ENCODE data around the gene MFSD12.

DNA sequence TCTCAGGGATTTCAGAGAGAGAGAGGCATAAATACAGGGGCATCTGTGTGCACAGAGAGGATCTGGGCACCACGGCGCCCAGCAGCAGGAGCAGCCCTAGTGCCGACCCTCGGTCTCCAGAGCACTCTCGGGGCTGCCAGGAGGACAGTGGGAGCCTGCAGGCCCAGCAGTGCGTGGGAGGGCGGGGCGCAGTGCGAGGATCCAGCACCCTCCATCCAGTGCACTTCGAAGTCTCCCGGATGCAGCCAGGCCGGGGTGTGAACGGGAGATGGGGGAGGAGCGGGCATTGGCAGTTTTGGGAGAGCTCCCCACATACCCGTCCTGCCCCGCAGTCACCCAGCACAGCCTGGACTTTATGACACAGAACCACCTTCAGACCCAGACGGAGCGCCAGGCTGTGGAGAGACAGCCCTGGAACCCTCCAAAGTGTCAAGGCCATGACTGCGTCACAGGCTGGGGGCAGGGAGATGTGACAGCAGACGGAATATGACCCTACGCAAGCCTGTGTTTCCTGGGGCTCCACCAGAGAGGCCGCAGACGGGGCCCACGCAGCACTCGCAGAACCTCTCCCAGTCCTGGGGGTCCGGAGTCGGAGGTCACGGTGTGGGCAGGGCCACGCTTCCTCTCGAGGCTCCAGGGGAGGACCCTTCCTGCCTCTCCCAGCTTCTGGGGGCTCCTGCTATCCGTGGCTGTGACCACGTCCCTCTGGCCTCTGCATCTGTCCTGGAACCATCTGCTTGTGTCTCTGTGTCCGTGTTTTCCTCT is 33.1 kb downstream of the MFSD12 start:
- TF ChIP-seq CTCF (conservative IDR thresholded peaks at IDR 0.05; ENCODE audit: low read depth in 2 of 2) (no peak), POLR2AphosphoS5 (IDR thresholded peaks at IDR 0.05; ENCODE audit: low read depth) (no peak), CREB1 (CRISPR knock-in tag; IDR thresholded peaks at IDR 0.05; ENCODE audit: low read depth) (no peak), EZH2 (IDR thresholded peaks at IDR 0.05; ENCODE audit: low read depth, unreplicated experiment) (no peak), EZH2phosphoT487 (IDR thresholded peaks at IDR 0.05; ENCODE audit: unreplicated experiment) (no peak)
- TF ChIP-seq, protein P1, sequence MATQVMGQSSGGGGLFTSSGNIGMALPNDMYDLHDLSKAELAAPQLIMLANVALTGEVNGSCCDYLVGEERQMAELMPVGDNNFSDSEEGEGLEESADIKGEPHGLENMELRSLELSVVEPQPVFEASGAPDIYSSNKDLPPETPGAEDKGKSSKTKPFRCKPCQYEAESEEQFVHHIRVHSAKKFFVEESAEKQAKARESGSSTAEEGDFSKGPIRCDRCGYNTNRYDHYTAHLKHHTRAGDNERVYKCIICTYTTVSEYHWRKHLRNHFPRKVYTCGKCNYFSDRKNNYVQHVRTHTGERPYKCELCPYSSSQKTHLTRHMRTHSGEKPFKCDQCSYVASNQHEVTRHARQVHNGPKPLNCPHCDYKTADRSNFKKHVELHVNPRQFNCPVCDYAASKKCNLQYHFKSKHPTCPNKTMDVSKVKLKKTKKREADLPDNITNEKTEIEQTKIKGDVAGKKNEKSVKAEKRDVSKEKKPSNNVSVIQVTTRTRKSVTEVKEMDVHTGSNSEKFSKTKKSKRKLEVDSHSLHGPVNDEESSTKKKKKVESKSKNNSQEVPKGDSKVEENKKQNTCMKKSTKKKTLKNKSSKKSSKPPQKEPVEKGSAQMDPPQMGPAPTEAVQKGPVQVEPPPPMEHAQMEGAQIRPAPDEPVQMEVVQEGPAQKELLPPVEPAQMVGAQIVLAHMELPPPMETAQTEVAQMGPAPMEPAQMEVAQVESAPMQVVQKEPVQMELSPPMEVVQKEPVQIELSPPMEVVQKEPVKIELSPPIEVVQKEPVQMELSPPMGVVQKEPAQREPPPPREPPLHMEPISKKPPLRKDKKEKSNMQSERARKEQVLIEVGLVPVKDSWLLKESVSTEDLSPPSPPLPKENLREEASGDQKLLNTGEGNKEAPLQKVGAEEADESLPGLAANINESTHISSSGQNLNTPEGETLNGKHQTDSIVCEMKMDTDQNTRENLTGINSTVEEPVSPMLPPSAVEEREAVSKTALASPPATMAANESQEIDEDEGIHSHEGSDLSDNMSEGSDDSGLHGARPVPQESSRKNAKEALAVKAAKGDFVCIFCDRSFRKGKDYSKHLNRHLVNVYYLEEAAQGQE (IDR thresholded peaks at IDR 0.05; ENCODE audit: unreplicated experiment): no peak

Data from GM23338 (cell line).